Colonic mucosa (tissue), 4 donors: ENCODE measurements around the gene ADD2. TPM values are rescaled to one million over a fixed set of nuclear protein-coding genes. Genes with fewer than 3 reads are reported as not detected.

Experiments used
- DNase-seq: peaks from one replicate; pipeline ENCODE4 v3.0.0-alpha.2; 2020
- H3K27ac ChIP-seq: fragments of 200-600 bp; one replicate; pipeline ENCODE4 v1.8.0; 2021
- H3K27me3 ChIP-seq: fragments of 200-600 bp; one replicate; pipeline ENCODE4 v1.8.0; 2021
- H3K36me3 ChIP-seq: fragments of 200-600 bp; one replicate; pipeline ENCODE4 v1.8.0; 2021
- H3K4me1 ChIP-seq: fragments of 200-600 bp; one replicate; pipeline ENCODE4 v1.8.0; 2021; ENCODE audit warnings: mild to moderate bottlenecking
- H3K4me3 ChIP-seq: fragments of 200-600 bp; one replicate; pipeline ENCODE4 v1.8.0; 2021
- H3K9ac ChIP-seq, 2 donors: one replicate each; pipeline ENCODE4 v1.7.0; 2013; ENCODE audit warnings: control low read depth in 2 of 2, low read depth in 2 of 2, low read length in 2 of 2
- H3K9me3 ChIP-seq: fragments of 200-600 bp; one replicate; pipeline ENCODE4 v1.8.0; 2021
- intact Hi-C: fragments of 100-400 bp; cut with DNase I; formaldehyde crosslinking; loops from one replicate; pipeline ENCODE4 v1.14.1; 2022
- total RNA-seq, 2 donors: library from RNA; stranded (reverse); fragmentation: NEBNext Ultra II Directional in 1 of 2; extraction: Animal tissue kit (Norgen Biotek cat#: 25700) in 1 of 2; gene quantifications; one replicate each; pipeline ENCODE4 v1.2.1, GENCODE V29; 2021
- TF ChIP-seq, protein P1 (sequence below): fragments of 200-600 bp; IDR thresholded peaks from one replicate; pipeline ENCODE4 v1.8.0; 2022; ENCODE audit warnings: antibody characterized with exemption, mild to moderate bottlenecking
- donor health status: healthy.
- donor health status: DM: no; HTN: no; CAD: no.
- donor health status: DM: no; HTN: no; CAD: no.

ADD2 gene
- total RNA-seq, 2 donors from 2014 or later, result 0.79 to 1.1 TPM

DNA sequence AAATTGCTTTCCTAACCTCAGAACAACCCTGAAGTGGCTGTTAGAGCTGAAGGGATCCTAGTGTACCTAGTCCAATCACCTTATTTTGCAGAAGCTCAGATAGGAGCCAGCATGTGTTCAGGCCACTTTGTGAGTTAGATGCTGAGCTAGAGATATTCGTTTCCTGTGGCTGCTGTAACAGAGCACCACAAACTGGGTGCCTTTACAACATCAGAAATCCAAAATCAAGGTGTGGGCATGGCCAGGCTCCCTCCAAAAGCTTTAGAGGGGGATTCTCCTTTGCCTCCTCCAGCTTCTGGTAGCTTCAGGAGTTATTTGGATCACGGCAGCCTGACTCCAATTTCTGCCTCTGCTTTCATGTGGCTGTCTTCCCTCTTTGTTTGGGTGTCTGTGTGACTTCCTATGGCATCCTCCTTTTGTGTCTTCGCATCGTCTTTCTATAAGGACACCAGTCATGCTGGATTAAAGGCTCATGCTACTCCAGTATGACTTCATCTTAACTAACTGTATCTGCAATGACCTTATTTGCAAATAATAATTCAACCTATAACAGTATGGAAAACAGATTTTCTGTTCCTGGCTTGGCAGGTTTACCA, 128.1 kb downstream of the ADD2 start:
- intact Hi-C loops, result no loop called here
- no peak for DNase-seq
- Histone ChIP-seq H3K27me3 (no peaks in the 10 kb centered on the region), H3K36me3 (no peaks in the 10 kb centered on the region), H3K4me3 (no peak overlapping the region), H3K4me1 (no peaks in the 10 kb centered on the region), H3K9me3 (no peaks in the 10 kb centered on the region), H3K27ac (no peak overlapping the region), H3K9ac (no peak overlapping the region)
- TF ChIP-seq, protein P1, sequence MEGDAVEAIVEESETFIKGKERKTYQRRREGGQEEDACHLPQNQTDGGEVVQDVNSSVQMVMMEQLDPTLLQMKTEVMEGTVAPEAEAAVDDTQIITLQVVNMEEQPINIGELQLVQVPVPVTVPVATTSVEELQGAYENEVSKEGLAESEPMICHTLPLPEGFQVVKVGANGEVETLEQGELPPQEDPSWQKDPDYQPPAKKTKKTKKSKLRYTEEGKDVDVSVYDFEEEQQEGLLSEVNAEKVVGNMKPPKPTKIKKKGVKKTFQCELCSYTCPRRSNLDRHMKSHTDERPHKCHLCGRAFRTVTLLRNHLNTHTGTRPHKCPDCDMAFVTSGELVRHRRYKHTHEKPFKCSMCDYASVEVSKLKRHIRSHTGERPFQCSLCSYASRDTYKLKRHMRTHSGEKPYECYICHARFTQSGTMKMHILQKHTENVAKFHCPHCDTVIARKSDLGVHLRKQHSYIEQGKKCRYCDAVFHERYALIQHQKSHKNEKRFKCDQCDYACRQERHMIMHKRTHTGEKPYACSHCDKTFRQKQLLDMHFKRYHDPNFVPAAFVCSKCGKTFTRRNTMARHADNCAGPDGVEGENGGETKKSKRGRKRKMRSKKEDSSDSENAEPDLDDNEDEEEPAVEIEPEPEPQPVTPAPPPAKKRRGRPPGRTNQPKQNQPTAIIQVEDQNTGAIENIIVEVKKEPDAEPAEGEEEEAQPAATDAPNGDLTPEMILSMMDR, result no peak

DNA sequence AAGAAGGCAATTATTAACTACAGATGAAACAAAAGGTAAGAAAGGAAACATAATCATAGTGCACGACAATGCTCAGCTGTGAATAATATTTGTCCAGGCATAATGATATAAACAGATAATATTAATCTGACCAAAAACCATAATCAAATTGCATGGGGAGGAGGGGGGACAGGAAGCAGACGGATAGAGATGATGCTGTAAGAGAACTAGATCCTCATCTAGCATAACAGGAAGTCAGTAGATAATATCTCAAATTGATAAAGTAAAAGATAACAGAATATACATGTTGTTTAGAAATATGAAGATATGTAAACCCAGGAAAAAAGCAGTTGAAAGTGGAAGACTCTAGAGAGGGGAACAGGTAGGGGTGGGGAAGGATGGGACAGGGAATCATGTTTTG, 129.4 kb downstream of the ADD2 start:
- Histone ChIP-seq H3K4me1 (no peaks in the 10 kb centered on the region), H3K9ac (no peak overlapping the region), H3K27me3 (no peaks in the 10 kb centered on the region), H3K4me3 (no peak overlapping the region), H3K27ac (no peak overlapping the region), H3K36me3 (no peaks in the 10 kb centered on the region), H3K9me3 (no peaks in the 10 kb centered on the region)
- DNase-seq, result no peak
- intact Hi-C loops, result no loop called here
- TF ChIP-seq, protein P1, result no peak

DNA sequence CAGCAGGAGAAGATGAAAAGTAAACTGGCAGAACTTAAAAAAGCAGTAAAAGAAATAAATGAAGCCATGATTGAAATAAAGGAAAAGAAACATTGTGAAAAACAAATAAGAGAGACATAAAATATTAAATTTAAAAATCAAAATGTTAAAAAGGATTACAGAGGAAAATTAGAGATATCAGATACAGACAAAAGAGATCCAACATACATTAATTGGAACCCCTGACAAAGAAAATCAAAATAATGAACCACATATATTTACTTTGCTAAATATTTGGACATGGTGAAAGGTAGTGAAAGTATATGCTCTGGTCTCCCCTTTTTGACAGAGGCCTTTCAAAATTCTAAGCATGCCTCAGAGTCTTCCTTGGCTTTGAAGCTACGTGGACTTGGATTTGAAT, 134.5 kb downstream of the ADD2 start:
- no peak for DNase-seq
- Histone ChIP-seq H3K4me3 (no peak overlapping the region), H3K9ac (no peak overlapping the region), H3K27ac (no peak overlapping the region), H3K27me3 (no peaks in the 10 kb centered on the region), H3K9me3 (no peaks in the 10 kb centered on the region), H3K36me3 (no peaks in the 10 kb centered on the region), H3K4me1 (no peaks in the 10 kb centered on the region)
- TF ChIP-seq, protein P1, result no peak
- intact Hi-C loops, result no loop called here

DNA sequence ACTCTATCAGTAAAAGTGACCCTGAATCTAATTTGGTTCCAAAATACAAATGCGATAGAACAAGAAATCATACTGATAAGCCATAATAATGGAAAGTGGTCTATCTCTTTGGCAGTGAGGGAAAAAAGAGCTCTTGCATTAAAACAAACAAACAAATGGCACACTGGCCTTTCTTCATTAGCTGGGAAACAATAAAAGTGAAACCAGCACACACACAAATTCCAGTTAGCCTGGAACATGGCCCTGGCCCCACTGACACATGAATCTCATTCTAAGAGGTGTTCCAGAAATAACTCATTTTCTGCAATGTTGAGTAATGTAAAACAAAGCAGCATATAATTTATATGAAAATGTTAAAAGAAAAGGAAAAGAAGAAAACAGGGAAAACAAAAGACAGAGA, 135.0 kb downstream of the ADD2 start:
- TF ChIP-seq, protein P1, result no peak
- Histone ChIP-seq H3K27ac (no peak overlapping the region), H3K36me3 (no peaks in the 10 kb centered on the region), H3K4me1 (no peaks in the 10 kb centered on the region), H3K27me3 (no peaks in the 10 kb centered on the region), H3K4me3 (no peak overlapping the region), H3K9ac (no peak overlapping the region), H3K9me3 (no peaks in the 10 kb centered on the region)
- intact Hi-C loops, result no loop called here
- DNase-seq, result no peak

DNA sequence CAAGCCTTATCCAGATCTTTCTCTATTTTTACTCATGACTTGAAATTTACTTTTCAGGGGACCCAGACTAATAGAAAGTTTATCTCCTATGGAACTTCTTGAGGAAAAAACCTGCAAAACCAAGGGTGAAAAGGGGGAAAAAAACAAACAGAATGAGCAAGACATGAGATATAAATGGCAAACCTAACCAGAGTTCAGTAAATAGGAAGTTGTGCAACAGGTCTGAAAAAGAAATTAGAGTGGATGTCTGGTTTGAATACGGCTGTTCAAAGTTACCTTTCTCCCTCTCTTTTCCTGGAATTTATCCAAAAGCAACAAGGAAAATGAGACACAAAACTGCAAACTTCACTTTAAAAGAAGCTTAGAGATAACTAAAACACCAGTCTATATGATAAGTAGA, 135.6 kb downstream of the ADD2 start:
- no peak overlapping the region for H3K27ac ChIP-seq
- TF ChIP-seq, protein P1, result no peak
- no peak overlapping the region for H3K4me3 ChIP-seq
- no peaks in the 10 kb centered on the region for H3K4me1 ChIP-seq
- no peak for DNase-seq
- no peak overlapping the region for H3K9ac ChIP-seq
- H3K36me3 ChIP-seq, result no peaks in the 10 kb centered on the region
- H3K9me3 ChIP-seq, result no peaks in the 10 kb centered on the region
- H3K27me3 ChIP-seq, result no peaks in the 10 kb centered on the region
- intact Hi-C loops, result no loop called here
